Stimulated activated CD8-positive, alpha-beta memory T cell treated with anti-CD3 and anti-CD28 coated beads, Interleukin-2, amount 100 ng/mL, for 1 hour (primary cell): ENCODE results near the gene KCNMA1.

Source experiments
- DNase-seq, 2 donors: peaks; one replicate each; pipeline ENCODE4 v3.0.0-alpha.2; 2020; ENCODE audit warnings: low read depth in 2 of 2

The KCNMA1 gene

DNA sequence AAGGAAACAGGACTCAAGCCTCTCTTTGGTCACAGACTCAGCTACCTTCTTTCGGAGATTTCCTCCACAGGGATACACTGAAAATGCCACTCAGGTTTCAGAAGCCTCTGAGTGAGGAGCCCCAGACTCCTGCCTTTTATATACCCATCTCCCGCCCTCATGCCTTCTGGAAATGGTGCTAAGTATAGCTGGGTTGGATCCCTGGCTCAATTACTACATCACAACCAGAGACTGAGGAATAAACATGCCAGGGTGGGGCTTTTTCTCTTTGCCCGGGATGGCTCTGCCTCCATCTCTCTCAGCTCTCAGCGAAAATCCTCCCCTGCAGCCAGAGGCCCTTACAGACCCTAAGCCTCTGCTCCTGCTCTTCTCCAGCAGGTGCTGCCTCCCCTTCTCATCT is 299.5 kb downstream of the KCNMA1 start:
- DNase-seq: no peak

DNA sequence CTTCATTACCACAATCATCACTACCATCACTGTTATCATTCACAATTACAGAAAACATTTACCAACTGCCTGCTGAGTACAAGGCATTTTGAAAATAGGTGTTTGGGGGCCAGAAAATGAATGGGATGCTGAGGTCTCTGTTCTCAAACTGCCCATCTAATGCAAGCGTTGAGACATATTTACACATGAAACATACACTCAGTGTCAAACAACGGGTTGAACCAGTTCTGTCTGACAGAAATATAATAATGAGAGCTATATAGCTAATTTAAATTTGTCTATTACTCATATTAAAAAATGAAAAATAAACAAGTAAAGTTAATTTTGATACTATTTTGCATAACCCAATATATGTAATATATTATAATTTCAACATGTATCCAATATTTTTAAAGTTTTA is 303.1 kb downstream of the KCNMA1 start:
- no peak for DNase-seq

DNA sequence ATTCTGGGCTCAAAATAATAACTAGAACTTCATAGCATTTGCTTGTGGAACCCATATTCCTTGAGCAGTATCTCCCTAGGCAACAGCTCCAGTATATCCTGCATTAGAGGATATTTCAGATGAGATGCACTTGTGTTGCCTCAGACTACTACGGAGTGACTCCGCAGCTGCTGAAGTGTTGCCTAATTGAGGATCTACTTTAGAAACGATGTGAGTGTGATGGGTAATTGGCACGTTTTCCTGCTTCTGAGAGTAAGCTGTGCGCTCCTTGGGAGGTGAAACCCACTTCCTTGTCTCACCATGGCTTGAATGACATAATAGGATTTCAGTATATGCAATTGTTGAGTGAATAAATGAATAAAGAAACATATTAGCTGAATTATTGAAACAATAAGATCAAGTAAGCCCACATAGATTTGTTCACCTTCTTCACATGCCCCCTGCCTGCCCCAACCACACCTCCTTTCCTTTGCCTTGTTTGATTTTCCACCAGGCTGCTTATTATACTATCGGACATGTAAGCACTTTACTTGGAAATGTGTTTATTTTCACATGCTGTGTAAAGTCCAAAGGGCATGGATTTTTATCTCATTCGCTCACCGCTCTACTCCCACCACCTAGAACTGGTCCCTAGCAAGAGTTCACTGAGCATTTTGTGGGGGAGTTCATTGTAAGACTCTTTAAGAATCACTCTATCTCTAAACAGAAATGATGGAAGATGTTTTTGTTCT is 303.8 kb downstream of the KCNMA1 start:
- no peak for DNase-seq

DNA sequence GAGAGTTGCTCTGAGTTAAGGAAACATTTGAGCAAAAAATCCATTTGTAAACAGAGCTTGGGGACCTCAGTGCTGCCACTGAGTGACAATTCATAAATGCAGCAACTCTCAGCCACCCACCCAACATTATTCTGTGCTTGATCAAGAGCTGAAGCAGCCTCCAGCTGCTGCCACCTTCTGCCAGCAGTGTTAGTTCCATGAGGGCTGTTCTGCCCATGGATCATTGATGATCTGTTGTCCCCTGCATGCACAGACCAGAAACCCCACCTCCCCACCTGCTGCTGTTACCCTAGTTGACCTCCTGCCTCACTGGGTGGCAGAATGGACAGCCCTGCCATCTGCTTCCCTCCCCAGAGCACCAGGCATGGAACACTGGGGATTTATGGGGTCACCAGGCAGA is 305.4 kb downstream of the KCNMA1 start:
- no peak for DNase-seq

DNA sequence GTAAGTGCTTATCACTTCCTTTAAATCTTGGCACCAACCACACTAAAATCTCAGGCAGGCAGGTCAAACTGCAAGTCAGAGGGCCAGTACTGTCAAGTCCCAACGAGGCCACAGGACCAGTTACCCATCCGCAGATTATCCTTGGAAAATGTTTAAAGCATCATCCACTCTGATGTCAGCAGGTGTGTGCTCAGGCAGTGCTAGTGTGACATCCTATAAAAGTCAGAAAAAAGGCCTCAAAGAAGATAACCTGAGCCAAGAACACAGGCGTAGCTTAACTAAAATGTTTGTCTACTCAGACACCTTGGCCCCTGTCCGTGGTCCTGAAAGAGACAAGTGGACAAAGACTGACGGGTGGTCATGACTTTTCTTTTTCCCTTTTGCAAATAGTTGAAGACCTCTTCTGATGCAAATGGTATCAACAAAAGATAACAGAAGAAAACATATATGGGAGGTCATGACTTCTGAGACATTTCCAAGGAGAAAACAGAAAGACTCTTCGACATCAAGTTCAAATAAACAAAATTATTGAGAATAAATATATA is 309.3 kb downstream of the KCNMA1 start:
- no peak for DNase-seq

DNA sequence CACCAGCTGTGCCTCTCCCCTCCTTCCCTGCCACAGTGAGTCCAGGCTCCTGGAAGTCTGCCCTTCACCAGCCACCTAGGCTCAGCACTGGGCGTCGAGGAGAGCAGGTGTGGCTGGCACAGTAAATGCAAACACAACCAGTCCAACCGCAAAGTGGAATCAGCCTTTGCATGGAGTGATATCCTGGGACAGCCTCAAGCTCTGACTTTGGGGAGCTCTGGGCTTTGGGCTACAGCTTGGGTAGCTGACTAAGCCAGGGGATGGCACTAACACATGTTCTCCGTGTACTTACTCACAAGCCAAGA is 312.4 kb downstream of the KCNMA1 start:
- DNase-seq: no peak

DNA sequence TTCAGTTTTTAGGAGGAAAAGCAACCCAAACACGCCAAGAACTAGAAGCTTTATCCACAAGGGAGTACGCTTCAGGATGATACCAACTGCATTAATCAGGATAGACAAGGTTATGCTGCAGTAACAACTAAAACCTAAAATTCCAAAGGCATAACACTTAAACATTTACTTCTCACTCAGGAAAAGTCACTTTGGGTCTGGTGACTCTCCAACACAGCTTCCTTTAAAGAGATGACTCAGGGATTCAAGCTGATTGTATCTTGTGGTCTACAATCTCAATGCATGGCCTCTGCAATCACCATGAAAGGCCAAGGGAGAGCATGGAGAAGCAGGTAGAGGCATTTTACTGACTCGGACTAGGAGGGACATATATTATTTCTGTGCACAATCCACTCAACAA is 315.8 kb downstream of the KCNMA1 start:
- no peak for DNase-seq

DNA sequence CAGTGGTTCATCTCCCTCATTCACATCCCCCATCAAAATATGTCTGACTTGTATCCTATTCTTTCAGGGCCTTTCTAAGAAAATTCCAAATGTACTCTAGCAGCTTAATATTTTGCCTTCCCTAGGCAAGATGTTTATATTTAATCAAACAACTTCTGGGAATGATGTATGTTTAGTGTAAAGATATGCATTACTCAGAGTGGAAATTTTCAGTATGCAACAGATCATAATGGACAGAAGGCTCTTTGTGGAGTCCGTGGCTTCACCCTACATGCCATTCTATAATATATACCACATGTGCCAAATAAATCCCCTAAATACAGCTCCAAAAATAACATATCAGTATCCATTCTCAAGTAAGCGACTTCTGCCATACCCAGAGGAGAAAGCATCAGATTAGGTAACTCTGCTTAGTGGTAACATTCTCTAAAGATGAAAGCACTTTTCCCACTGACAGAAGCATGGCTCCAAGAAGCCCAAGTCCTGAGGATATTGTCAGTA is 316.6 kb downstream of the KCNMA1 start:
- DNase-seq: no peak

DNA sequence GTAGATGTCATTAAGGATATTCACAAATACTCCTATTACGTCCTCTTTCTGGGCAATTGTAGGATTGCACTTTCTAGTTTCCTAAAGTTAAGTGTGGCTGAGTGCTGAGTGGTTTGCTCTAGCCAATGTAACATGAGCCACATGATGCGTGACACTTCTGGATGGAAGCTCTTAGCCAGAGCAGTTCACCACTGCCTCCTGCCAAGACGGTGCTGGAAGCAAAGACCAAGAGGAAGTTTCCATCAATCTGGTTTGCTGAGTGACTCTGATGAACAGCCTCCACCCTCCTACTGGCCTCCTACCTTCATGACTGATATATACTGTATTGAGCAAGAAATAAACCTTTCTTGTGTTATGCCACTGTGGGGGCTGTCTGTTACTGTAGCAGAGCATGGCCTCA is 318.1 kb downstream of the KCNMA1 start:
- DNase-seq: no peak

DNA sequence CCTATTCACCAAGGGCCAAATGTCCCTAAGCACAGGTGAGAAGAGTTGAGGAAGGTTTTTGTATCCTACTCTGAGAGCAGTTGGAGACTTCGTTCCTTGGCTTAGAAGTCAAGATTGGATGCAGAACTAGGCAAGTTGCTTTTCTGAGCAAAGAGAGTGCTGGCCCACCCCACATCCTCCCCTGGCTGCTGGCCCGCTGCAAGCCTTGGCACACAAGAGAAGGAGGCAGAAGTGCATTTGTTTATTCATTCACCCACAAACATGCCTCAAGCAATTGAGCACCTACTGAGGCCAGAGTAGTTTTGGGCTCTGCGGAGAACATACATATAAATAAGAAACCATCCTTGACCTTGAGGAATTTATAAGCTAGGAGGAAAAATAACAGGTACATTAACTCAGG is 318.9 kb downstream of the KCNMA1 start:
- no peak for DNase-seq

DNA sequence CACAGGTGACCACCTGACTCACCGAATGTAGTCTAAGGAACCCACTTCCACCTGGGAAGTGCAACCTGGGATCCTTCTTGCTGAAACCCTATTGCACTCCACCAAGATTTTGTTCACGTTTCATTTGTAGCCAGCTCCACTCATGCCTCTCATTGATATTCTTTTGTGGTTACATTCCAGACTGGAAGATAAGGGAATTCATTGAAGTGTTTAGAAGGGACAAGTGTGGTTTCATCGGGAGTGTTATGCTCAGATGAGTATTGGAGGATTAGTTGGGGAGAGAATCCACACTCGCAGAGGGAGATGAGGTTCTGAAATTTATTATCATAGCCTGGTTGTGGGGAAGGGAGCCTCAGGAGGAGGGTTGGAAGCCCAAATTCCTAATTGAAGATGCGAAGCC is 320.4 kb downstream of the KCNMA1 start:
- no peak for DNase-seq

DNA sequence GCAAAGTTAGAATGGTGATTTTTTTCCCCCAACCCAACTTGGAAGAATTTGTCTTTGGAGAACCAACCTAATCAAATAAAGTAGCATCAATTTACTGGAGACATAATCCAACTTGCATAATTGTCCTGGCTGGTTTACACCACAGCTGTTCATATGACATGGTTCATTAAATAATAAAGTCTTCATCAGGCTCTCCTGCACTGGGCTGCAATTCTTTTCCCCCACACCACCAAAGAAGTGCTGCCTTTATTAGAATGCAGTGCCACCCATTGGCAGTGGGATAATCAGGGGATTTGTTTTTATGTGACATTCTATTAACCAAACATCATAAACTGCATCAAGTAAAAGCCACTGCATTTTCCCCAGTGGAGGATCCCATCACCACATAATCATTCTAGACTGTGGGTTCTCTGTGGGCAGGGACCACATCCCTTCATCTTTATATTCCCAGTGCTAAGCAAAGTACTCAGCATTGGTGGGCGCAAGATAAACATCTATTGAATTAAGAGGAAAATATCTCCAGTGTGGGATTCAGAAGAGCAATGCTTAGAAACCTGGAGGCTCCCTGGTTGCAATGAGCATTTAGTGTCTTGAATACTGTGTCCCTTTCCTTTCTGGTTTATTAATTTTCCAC is 322.0 kb downstream of the KCNMA1 start:
- no peak for DNase-seq

DNA sequence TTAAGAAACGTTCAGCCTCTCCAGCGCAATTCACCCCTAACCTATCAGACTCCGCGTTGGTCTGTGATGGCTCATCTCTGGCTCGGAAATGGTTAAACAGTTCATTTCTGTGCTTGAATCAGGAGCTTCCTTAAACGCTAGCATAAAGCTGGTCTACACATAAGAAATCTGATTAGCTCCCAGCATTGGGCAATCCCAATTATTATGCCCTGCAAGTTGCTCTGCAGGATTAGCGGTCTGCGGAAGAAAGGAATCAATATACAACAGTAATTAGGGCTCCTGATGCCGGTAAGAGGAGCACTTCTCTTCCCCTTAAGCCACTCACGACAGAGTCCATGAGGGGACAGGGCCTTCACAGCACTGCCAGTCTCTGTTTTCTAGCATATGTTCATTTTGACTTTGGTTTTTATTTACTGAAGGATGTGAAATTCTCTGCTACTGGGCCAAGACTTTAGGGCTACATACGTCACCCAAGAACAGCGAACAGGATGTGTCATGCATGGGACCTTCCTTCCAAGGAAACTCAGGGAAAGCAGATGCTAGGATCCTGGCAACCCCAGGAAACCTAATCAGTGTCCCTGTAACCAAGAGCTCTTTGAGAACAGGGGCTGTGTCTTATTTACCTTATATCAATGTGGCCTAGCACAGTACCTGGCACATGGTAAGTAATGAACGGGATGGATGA is 324.4 kb downstream of the KCNMA1 start:
- no peak for DNase-seq

DNA sequence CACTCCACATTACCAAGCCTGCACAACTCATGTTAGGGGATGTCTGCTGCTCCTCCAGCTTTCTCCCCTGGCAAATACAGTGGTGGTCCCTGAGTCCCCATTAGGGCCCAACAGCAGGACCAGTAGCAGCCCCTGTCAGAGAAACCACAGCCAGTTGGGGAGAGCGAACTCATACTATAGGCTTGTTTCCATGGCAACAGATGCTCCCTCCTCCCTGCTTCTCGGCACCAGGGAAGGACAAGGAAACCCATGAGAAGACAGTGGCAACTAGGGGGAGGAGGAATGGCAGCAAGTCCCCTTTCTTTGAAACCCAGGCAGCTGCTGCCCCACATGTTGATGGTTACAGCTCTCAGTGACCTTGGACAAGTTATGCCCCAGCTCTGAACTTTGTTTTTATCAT is 326.4 kb downstream of the KCNMA1 start:
- no peak for DNase-seq

DNA sequence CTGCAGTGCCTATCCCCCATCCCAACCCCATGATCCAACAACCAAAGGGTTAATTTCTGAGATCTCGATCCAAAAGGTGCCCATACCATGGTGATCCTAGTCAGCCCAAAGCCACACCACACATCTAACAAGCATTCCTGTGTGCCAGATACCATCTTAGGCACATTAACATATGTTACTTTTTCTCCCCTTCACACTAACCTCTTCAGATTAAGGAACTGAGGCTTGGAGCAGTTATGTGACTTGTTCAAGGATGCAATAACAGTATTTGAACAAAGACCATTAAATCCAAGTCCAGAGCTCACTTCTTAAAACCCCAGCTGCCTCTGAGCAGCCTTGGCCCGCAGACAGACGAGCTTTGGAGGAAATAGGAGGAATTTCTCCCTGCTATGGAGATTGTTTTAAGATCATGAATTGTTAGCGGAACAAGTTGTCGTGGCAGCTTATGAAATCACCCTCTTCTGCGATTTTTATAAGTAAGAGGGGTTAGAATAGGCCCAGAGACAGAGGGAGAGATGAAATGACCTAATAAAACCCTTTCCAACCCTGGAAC is 327.2 kb downstream of the KCNMA1 start:
- DNase-seq: no peak

DNA sequence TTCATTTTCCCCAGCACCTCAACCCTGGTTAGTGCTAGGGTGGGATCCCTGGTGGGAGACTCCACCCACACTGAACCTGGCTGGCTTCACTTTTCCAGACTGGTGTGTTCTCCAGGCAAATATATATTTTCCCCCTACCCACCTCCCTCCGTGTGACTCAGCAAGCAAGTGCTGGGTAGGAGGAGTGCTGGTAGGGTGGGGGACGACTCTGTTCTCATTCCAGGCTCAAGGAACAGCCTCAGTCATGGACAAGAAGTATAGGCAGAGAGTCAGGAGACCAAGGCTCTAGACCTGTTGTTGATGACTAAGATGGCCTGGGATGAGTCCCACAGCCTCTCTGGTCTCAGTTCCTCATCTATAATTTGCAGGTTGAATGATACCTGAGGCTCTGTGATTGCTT is 328.1 kb downstream of the KCNMA1 start:
- DNase-seq: no peak

DNA sequence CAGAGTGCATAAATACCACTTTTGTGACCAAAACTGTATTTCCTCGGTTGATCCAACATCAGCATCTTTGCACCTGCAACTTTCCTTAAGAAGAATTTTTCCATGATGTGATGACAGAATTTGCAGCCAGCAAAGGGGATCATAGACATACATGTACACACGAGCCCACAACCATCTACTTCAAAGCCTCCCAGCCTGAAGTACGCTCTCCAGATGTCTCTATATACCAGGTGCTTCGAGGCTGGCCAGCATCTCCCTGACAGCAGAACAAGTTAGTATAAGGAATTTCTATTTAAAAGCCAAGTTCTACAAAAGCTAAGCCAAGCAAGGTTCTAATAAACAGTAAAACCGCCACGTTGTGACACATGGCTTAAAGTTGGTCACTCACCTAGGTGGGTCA is 328.5 kb downstream of the KCNMA1 start:
- no peak for DNase-seq

DNA sequence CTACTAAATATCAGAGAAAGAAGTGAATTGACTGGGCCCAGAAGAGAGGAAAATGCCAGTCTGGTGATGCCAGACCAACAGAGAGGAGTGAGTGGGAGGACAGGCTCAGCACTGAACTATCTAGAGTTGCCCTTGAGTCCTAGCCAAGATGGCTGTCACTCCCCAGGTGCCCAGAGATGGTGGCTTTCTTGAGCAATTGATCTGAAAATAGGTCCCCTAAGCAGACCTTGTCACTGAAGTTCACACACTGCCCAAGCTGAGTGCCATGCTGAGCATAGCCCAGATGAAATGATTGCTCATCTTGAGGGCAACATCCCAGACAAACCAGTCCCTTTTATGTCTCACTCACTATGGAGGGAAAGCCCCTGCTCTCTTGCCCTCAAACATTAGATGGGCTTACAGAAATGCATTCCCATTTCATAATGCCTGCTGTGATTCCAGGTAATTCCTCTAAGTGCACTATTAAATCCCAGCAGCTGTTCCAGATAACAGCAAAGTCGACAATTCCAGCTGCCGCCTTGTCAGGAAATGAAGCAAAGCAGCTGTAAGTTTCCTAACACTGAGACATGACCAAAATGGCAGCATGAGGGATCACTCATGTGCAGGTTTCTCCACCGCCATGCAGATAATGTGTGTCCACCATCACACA is 329.4 kb downstream of the KCNMA1 start:
- DNase-seq: no peak

DNA sequence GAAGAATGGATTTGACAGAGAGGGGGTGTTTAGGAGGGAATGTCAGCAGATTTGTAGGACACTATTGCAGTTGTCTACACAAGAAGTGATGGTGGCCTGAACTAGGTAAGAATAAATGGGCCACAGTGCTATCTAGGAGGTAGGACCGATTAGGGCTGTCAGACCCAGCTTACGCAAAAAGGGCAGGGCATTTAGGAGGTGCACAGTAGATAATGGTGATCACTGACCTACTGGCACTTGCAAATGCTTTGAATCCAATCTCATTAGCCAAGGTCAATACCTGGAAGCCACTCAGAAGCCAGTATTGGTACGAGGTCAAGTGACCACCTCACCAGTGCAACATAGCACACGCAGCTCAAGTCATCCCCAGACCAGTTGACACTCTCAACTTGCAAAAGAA is 330.9 kb downstream of the KCNMA1 start:
- no peak for DNase-seq

DNA sequence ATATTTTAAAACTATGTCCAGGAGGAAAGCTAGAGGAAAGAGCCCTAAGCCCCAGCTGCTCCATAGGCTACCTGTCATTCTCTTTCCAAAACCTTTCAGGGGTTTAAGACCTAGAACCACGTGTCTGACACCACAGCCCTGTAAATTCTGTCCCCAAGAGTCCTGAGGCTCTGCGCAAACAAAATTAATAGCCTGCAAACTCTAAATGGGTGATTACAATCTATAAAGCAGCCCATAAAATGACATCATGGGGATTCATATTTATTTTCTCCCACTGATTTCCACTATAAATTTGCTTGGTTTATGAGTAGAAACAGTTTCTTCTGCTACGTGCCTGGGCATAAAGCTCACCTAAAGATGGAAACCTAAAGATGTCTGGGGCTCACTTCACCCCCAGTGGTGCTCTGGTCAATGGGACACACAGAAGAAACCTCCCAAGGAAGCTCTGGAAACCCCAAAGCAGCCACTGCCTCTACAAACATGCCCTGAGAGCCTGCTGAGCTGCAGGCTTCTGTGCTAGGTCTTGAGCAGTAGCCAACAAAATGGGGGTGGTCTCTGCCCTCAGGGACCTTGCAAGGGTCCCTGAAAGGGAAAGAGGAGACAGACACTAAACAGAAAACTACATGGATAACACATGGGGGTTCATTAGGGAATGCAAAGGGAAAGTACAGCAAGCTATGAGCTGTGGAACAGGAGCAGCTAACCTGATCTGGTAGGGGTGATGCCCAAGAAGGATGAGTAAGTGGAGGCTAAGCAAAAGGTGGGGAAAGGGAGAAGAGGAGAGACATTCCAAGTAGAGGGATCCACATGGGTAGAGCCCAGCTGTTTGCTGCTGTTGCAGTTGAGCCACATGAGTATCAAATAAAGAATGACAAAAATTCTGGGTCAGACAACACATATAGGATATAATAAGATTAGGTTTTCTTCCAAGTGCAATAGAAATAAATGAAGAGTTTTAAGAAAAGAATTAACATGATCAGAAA is 331.7 kb downstream of the KCNMA1 start:
- no peak for DNase-seq

DNA sequence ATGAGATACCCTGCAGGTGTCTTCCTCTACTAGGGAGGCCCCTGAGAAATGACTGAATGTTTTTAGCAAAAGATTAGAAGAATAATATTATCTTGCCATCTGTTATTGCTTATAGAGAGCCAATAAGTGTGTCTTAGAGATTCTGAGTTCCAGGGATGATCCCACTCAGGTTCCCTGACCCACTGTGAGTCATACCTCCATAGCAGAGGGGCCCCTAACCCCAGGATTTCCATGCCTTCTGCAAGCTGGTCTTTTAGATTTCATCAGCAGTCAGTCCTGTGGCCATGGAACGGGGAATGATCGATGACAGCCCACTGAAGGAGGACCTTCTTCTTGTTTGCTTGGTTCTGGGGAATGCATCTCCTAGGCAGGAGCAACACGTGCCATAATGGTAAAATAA is 333.4 kb downstream of the KCNMA1 start:
- no peak for DNase-seq
